HepG2 (cell line): Measurements from ENCODE around the gene EVL. TPM values are rescaled to one million over a fixed set of nuclear protein-coding genes. Genes with fewer than 3 reads are reported as not detected.

Source experiments
- ATAC-seq: fragments of 200-7000 bp; cut with Tn5 transposase; 3 replicates; pipeline ENCODE4 v1.9.1; 2020; ENCODE audit warnings: mild to moderate bottlenecking, moderate library complexity
- BruUV-seq: library from RNA; stranded (reverse); fragments of 400-500 nt; replicated peaks from 2 replicates; lab custom pipeline; 2021; lab: Mats Ljungman, UMichigan
- CTCF ChIA-PET: fragments of 300-600 bp; formaldehyde crosslinking; extraction: SDS; loops from one replicate; lab custom pipeline; 2021; ENCODE audit warnings: low total read pairs, inconsistent platforms, low intra/inter-chr PET ratio; lab: Yijun Ruan, JAX
- POLR2A ChIA-PET: fragments of 350-600 bp; sonication (Branson Sonifier 250); formaldehyde crosslinking; loops from one replicate; lab custom pipeline; 2020; ENCODE audit warnings: antibody characterized with exemption, inconsistent platforms; lab: Yijun Ruan, JAX
- DNase-seq: peaks from one replicate; pipeline ENCODE4 v3.0.0-alpha.2; 2015; ENCODE audit warnings: low spot score
- FAIRE-seq: peaks from 3 replicates; lab custom pipeline; 2011; peaks lifted over from hg19 to GRCh38; lab: Jason Lieb, UNC
- H2AFZ ChIP-seq: one replicate; pipeline ENCODE4 v1.6.1; 2011; ENCODE audit warnings: low read length, inconsistent platforms
- H3K27ac ChIP-seq: fragments of 300-600 bp; 3 replicates; pipeline ENCODE4 v1.8.0; 2011; ENCODE audit warnings: mixed run types, mild to moderate bottlenecking, mixed read lengths, low read length, inconsistent platforms; ENCODE audit not compliant: insufficient read depth; ENCODE audit errors: extremely low read length
- H3K27me3 ChIP-seq, 2 experiments: fragments of 200-600 bp in 1 of 2; 2 replicates in 1 of 2; 3 replicates in 1 of 2; pipeline versions ENCODE4 v1.6.0 to v1.8.0; 2011; ENCODE audit warnings: low read length in 2 of 2, mild to moderate bottlenecking in 2 of 2, moderate library complexity in 2 of 2, inconsistent platforms in 1 of 2; ENCODE audit not compliant: insufficient read depth in 2 of 2, control insufficient read depth in 1 of 2
- H3K36me3 ChIP-seq, 2 experiments: fragments of 200-600 bp in 1 of 2; replicated peaks in 1 of 2; 2 replicates in 1 of 2; 3 replicates in 1 of 2; pipeline versions ENCODE4 v1.5.1 to v1.8.0; 2011; ENCODE audit warnings: low read length in 2 of 2, inconsistent platforms in 1 of 2; ENCODE audit not compliant: insufficient read depth in 2 of 2, control insufficient read depth in 1 of 2
- H3K4me1 ChIP-seq: 2 replicates; pipeline ENCODE4 v1.5.1; 2012; ENCODE audit warnings: low read length, inconsistent platforms; ENCODE audit not compliant: insufficient read depth
- H3K4me2 ChIP-seq: 2 replicates; pipeline ENCODE4 v1.6.0; 2011; ENCODE audit warnings: low read depth, low read length, inconsistent platforms
- H3K4me3 ChIP-seq, 3 experiments: fragments of 200-600 bp in 1 of 3; sonication (generic), shearing (Covaris generic) in 1 of 3; replicated peaks in 1 of 3; 2 replicates each; pipeline ENCODE4 v1.5.1; 2011 to 2016; ENCODE audit warnings: low read length in 3 of 3, inconsistent platforms in 2 of 3, low read depth in 2 of 3, mild to moderate bottlenecking in 2 of 3, control low read depth in 1 of 3, mixed read lengths in 1 of 3; ENCODE audit not compliant: insufficient read depth in 1 of 3
- H3K79me2 ChIP-seq: one replicate; pipeline ENCODE4 v1.6.1; 2011; ENCODE audit warnings: low read length, inconsistent platforms; ENCODE audit not compliant: insufficient read depth
- H3K9ac ChIP-seq: 2 replicates; pipeline ENCODE4 v1.6.0; 2011; ENCODE audit warnings: mild to moderate bottlenecking, low read depth, low read length, inconsistent platforms; ENCODE audit not compliant: insufficient read depth
- H3K9me3 ChIP-seq: 2 replicates; pipeline ENCODE4 v1.5.1; 2012; ENCODE audit warnings: mild to moderate bottlenecking, low read length
- H4K20me1 ChIP-seq: 2 replicates; pipeline ENCODE4 v1.6.0; 2011; ENCODE audit warnings: inconsistent platforms, mild to moderate bottlenecking, low read length, moderate library complexity; ENCODE audit not compliant: insufficient read depth
- MYNN ChIP-seq: sonication (generic); formaldehyde crosslinking; IDR thresholded peaks from 2 replicates; pipeline ENCODE4 v1.4.0; 2020; ENCODE audit warnings: mild to moderate bottlenecking, low read depth, missing genetic modification reagents
- POLR2A ChIP-seq, 2 experiments: IDR thresholded peaks; 2 replicates each; pipeline ENCODE4 v1.6.1; 2011; ENCODE audit warnings: low read depth in 2 of 2, low read length in 2 of 2, mild to moderate bottlenecking in 1 of 2, moderate library complexity in 1 of 2; ENCODE audit not compliant: insufficient read depth in 1 of 2
- XBP1 ChIP-seq: sonication (generic); formaldehyde crosslinking; IDR thresholded peaks from 2 replicates; pipeline ENCODE4 v1.5.0; 2020; ENCODE audit warnings: missing genetic modification reagents
- ZFP36L2 ChIP-seq: sonication (generic); formaldehyde crosslinking; IDR thresholded peaks from 2 replicates; pipeline ENCODE4 v1.4.0; 2020; ENCODE audit warnings: missing genetic modification reagents
- ZMYM2 ChIP-seq: sonication (generic); formaldehyde crosslinking; IDR thresholded peaks from 2 replicates; pipeline ENCODE4 v1.8.0; 2022; ENCODE audit warnings: mild to moderate bottlenecking, missing genetic modification reagents
- ZNF484 ChIP-seq: sonication (generic); formaldehyde crosslinking; IDR thresholded peaks from 2 replicates; pipeline ENCODE4 v1.5.1; 2020; ENCODE audit warnings: mild to moderate bottlenecking, low read depth, missing genetic modification reagents, borderline replicate concordance
- ZNF547 ChIP-seq: sonication (generic); formaldehyde crosslinking; IDR thresholded peaks from 2 replicates; pipeline ENCODE4 v1.5.1; 2020; ENCODE audit warnings: mild to moderate bottlenecking, missing genetic modification reagents
- ZNF550 ChIP-seq: sonication (generic); formaldehyde crosslinking; IDR thresholded peaks from 2 replicates; pipeline ENCODE4 v1.4.0; 2020; ENCODE audit warnings: mild to moderate bottlenecking, missing genetic modification reagents, borderline replicate concordance
- ZNF562 ChIP-seq: sonication (generic); formaldehyde crosslinking; IDR thresholded peaks from 2 replicates; pipeline ENCODE4 v1.8.0; 2022; ENCODE audit warnings: missing genetic modification reagents, borderline replicate concordance
- ZNF569 ChIP-seq: sonication (generic); formaldehyde crosslinking; IDR thresholded peaks from 2 replicates; pipeline ENCODE4 v1.5.0; 2020; ENCODE audit warnings: mild to moderate bottlenecking, missing genetic modification reagents, moderate library complexity, borderline replicate concordance
- ZNF703 ChIP-seq: sonication (generic); formaldehyde crosslinking; IDR thresholded peaks from 2 replicates; pipeline ENCODE4 v1.5.1; 2020; ENCODE audit warnings: missing genetic modification reagents, mild to moderate bottlenecking, moderate library complexity, borderline replicate concordance
- whole genome bisulfite sequencing: methylation state at CpG from one replicate; pipeline ENCODE4 v1.1.6; 2017; ENCODE audit warnings: low lambda C conversion rate; 5-methylcytosine and 5-hydroxymethylcytosine counted together
- in situ Hi-C: cut with HindIII; loops from 2 replicates; pipeline ENCODE4 v1.10.0; 2017; ENCODE audit warnings: low pct_unique_long_range_greater_than_20kb; ENCODE audit not compliant: extremely low pct_ligation_motif_present
- intact Hi-C: fragments of 100-400 bp; cut with micrococcal nuclease; formaldehyde crosslinking; loops from one replicate; pipeline ENCODE4 v1.10.0; 2022; ENCODE audit not compliant: unreplicated experiment
- polyA plus RNA-seq, 8 experiments: library from polyadenylated mRNA; depleted of rRNA in 3 of 8; stranded (reverse) in 7 of 8; unstranded in 1 of 8; fragments of >200 nt; fragmentation: Illumina TruSeq in 4 of 8; extraction: Trizol in 4 of 8; gene quantifications; 2 replicates each; pipeline versions ENCODE4 v1.2.1 to v1.2.3, GENCODE V29; 2011 to 2016; ENCODE audit warnings: low read depth in 4 of 8, missing spikeins in 1 of 8, mixed read lengths in 1 of 8; ENCODE audit not compliant: insufficient read depth in 1 of 8
- total RNA-seq, 5 experiments: library from RNA; depleted of rRNA; stranded (reverse); fragments of >200 nt; fragmentation: Illumina TruSeq; extraction: Trizol; gene quantifications; 2 replicates each; pipeline ENCODE4 v1.2.3, GENCODE V29; 2016; ENCODE audit warnings: low read depth in 1 of 5
- TF ChIP-seq, protein P1 (sequence below): IDR thresholded peaks from 2 replicates; pipeline ENCODE4 v1.6.1; 2016
- TF ChIP-seq, protein P2 (sequence below): IDR thresholded peaks from 2 replicates; pipeline ENCODE4 v1.6.1; 2018; ENCODE audit warnings: missing genetic modification reagents
- TF ChIP-seq, protein P3 (sequence below), 2 experiments: fragments of 450-650 bp in 1 of 2; sonication (generic) in 1 of 2; formaldehyde crosslinking; IDR thresholded peaks; 2 replicates each; pipeline versions ENCODE4 v1.5.0 to v1.8.0; 2020 to 2022; ENCODE audit warnings: mild to moderate bottlenecking in 1 of 2, missing genetic modification reagents in 1 of 2
- TF ChIP-seq, protein P4 (sequence below): IDR thresholded peaks from 2 replicates; pipeline ENCODE4 v1.6.1; 2012; ENCODE audit warnings: low read depth, low read length, improper control_type of control experiment

EVL gene
- total and polyA plus RNA-seq, 2 of the 13 experiments (the other 11 are each of a cell fraction or from before 2014, with no cell fraction given), result 15.1 to 31.2 TPM

DNA sequence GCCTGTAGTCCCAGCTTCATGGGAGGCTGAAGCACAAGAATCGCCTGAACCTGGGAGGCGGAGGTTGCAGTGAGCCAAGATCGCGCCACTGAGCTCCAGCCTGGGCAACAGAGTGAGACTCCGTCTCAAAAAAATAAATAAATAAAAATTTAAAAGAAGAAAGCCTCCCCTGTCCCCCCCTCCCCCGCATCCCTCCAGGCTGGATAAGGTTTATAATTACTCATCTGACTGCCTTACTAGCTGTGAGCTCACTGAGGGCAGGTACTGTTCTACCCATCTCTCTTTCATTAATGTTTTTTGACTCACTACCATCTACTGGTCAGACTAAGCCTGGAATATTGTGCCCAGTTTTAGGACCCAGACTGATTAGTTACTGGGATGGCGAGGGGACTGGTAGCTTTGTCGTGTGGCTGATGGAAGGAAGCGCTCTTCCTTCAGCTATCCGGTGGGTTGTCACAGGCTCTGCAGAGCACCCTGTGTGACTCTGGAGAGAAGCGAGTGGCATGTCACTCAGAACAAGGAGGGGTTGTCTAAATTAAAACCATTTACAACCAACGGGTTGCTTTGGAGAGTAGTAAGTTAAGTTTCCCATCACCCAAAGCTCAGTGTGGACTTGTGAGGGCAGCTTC lies 16.9 kb downstream of the EVL start:
- Histone ChIP-seq H3K4me2 (no peak overlapping the region), H3K36me3 (peaks cover 1 to 5% of the 10 kb centered on the region in 2 experiments; a peak in 1 of 5 replicates), H3K27me3 (no peaks in the 10 kb centered on the region), H3K9me3 (no peaks in the 10 kb centered on the region), H4K20me1 (no peaks in the 10 kb centered on the region), H3K79me2 (no peaks in the 10 kb centered on the region), H3K9ac (no peak overlapping the region), H3K4me1 (no peaks in the 10 kb centered on the region), H2AFZ (no peak overlapping the region), H3K4me3 (no peak overlapping the region), H3K27ac (no peak overlapping the region)
- no peak for FAIRE-seq
- ChIA-PET POLR2A (no interaction called here), CTCF (no interaction called here)
- no peak for TF ChIP-seq ZNF703 (CRISPR knock-in tag)
- no peak for TF ChIP-seq ZNF569 (CRISPR knock-in tag)
- TF ChIP-seq, protein P1, sequence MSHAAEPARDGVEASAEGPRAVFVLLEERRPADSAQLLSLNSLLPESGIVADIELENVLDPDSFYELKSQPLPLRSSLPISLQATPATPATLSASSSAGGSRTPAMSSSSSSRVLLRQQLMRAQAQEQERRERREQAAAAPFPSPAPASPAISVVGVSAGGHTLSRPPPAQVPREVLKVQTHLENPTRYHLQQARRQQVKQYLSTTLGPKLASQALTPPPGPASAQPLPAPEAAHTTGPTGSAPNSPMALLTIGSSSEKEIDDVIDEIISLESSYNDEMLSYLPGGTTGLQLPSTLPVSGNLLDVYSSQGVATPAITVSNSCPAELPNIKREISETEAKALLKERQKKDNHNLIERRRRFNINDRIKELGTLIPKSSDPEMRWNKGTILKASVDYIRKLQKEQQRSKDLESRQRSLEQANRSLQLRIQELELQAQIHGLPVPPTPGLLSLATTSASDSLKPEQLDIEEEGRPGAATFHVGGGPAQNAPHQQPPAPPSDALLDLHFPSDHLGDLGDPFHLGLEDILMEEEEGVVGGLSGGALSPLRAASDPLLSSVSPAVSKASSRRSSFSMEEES (CRISPR knock-in tag), result no peak
- no peak for TF ChIP-seq MYNN (CRISPR knock-in tag)
- TF ChIP-seq XBP1 (CRISPR knock-in tag), result no peak
- no peak for TF ChIP-seq POLR2A (IDR thresholded peaks at IDR 0.05; ENCODE audit: insufficient read depth in 1 of 2, low read depth in 2 of 2, low read length in 2 of 2)
- no peak for TF ChIP-seq ZMYM2 (CRISPR knock-in tag)
- TF ChIP-seq ZNF484 (CRISPR knock-in tag), result no peak
- no peak for TF ChIP-seq ZNF550 (CRISPR knock-in tag)
- TF ChIP-seq ZNF547, result no peak
- TF ChIP-seq ZFP36L2, result no peak
- TF ChIP-seq, protein P2, sequence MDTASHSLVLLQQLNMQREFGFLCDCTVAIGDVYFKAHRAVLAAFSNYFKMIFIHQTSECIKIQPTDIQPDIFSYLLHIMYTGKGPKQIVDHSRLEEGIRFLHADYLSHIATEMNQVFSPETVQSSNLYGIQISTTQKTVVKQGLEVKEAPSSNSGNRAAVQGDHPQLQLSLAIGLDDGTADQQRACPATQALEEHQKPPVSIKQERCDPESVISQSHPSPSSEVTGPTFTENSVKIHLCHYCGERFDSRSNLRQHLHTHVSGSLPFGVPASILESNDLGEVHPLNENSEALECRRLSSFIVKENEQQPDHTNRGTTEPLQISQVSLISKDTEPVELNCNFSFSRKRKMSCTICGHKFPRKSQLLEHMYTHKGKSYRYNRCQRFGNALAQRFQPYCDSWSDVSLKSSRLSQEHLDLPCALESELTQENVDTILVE (CRISPR knock-in tag), result no peak
- TF ChIP-seq, protein P3, sequence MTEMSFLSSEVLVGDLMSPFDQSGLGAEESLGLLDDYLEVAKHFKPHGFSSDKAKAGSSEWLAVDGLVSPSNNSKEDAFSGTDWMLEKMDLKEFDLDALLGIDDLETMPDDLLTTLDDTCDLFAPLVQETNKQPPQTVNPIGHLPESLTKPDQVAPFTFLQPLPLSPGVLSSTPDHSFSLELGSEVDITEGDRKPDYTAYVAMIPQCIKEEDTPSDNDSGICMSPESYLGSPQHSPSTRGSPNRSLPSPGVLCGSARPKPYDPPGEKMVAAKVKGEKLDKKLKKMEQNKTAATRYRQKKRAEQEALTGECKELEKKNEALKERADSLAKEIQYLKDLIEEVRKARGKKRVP (CRISPR knock-in tag; IDR thresholded peaks at IDR 0.05), result no peak
- no peak for TF ChIP-seq ZNF562 (CRISPR knock-in tag)
- TF ChIP-seq, protein P4, sequence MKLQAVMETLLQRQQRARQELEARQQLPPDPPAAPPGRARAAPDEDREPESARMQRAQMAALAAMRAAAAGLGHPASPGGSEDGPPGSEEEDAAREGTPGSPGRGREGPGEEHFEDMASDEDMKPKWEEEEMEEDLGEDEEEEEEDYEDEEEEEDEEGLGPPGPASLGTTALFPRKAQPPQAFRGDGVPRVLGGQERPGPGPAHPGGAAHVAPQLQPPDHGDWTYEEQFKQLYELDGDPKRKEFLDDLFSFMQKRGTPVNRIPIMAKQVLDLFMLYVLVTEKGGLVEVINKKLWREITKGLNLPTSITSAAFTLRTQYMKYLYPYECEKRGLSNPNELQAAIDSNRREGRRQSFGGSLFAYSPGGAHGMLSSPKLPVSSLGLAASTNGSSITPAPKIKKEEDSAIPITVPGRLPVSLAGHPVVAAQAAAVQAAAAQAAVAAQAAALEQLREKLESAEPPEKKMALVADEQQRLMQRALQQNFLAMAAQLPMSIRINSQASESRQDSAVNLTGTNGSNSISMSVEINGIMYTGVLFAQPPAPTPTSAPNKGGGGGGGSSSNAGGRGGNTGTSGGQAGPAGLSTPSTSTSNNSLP, result no peak
- intact Hi-C loops (no loop called here), in situ Hi-C loops (no loop called here)
- BruUV-seq, result no TSS peak
- no peak for DNase-seq
- WGBS, result 98% methylated on average over 12 of the region's 12 CpGs
- no peak for ATAC-seq
